Hematopoietic multipotent progenitor cell treated with erythropoietin and hydrocortisone succinate and interleukin-3 and kit ligand, for 8 days (in vitro differentiated cells): ENCODE results near the gene RIMS1.
A peak's percentile ranks its signal among the peaks of the same experiment; 100 is the strongest.

Experiments used
- DNase-seq: peaks from one replicate; pipeline ENCODE4 v3.0.0-alpha.2; 2015

RIMS1 gene

DNA sequence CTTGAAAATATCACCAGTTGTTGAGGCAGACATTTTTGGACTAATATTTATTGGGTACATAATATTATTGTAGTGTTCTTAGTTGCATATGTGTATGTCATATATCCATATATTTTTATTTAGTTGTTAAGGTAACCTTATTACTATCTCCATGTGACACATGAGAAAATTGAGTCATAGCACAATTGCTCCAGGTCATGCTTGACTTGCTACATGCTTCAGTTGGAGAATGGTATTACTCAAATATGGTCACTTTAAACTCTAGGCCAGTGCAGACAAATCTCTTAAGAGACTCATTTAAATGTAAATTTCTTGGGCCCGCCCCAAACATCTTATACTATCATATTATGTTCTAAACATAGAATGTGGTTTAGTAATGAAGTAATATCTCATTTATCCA, 246.1 kb downstream of the RIMS1 start:
- DNase-seq, result no peak

DNA sequence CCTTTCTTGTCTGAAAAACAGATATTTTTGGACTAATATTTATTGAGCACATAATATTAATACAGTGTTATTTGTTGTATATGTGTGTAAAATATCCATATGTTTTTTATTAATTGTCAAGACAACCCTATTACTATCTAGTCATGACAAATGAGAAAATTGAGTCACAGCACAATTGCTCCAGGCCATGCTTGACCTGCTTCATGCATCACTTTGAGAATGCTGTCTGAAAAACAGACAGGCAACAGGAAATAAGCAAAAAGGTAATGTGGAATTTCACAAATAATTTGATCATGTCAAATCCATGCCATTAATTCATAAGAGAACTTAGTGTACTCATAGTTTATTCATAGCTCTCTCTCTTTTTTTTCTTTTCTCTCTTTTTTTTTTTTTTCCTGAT, 246.5 kb downstream of the RIMS1 start:
- DNase-seq, result no peak

DNA sequence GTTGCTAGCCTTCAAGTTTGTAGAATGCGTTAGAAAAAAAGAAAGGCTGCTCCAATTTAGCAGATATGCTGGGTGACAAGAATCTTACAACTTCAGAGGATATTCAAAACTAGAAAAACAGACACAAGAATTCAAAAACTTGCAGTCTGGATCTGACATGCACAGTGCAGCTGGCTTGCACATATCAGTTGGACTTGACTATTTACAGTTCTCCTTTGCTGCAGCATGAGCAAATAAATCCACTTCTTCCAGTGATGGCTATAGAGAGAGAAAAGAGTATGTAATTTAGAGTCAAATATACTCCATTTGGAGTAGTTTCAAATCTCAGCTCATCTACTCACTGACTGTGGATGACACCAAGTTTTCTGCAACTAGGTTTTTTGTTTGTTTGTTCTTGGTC, 247.0 kb downstream of the RIMS1 start:
- no peak for DNase-seq

DNA sequence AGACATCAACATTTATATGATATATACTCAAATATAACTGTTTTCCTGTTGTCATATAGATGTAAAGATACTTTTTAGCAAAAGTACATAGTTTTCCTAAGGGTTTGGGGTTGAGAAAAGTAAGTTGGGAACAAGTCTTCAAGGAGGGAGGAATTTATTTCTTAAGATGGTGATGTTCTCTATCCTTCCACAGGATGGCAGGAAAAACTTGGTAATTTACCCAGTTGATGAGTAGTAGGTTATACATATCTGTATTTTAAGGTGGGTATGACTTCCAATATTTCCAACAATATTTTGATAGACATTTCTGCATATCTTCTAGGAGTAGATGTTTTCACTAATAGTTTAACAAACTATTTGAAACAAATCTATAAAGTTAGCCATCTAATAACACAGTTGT, 254.4 kb downstream of the RIMS1 start:
- DNase-seq, result no peak

DNA sequence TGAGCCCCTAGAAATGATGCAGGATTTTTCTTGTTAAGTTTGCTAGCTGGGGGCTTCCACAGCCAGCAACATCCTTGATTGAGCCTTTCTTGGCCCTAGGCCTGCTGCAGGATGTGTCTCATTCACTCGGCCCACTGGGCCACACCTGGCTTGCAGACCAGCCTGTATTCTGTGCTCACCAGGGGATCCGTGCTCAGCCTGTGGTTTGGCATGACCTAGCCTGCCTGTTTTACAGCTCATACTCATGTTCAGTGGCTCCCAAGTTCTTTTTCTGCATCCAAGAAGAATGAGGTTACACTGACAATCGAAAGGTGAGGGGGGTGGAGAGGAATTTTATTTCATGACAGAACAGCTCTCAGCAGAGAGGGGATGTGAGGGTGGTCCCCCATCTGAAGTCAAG, 263.4 kb downstream of the RIMS1 start:
- no peak for DNase-seq

DNA sequence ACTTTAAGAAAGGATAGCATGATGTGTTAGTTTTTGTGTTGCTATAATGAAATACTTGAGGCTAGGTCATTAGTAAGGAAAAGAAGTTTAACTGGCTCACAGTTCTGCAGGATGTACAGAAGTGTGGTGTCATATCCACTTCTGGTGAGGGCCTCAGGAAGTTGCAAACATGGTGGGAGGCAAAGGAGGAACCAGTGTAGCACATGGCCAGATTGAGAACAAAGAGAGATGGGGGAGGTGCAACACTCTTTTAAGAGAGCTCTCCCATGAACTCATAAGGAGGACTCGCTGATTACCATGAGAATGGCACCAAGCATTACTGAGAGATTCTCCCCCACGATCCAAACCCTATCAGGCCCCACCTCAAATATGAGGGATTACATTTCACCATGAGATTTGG, 265.4 kb downstream of the RIMS1 start:
- DNase-seq, result no peak

DNA sequence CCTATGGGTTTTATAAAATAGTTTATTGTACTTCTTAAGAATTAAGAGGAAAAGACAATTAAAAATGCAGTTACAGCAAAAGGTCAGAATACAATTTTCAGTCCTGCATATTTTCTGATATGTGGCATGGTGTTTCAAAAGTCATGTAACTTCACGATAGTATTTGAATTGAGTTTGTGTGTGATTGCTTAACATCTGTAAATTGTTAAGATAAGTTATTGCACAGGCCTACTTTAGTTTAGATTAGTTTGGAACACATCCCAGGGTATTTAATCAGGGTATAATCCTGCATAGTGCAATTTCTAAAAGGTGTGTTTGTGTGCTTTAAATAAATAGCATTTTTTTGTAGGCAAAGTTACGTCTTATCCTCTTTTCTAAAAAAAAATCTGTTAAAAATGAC, 289.6 kb downstream of the RIMS1 start:
- DNase-seq, result no peak

DNA sequence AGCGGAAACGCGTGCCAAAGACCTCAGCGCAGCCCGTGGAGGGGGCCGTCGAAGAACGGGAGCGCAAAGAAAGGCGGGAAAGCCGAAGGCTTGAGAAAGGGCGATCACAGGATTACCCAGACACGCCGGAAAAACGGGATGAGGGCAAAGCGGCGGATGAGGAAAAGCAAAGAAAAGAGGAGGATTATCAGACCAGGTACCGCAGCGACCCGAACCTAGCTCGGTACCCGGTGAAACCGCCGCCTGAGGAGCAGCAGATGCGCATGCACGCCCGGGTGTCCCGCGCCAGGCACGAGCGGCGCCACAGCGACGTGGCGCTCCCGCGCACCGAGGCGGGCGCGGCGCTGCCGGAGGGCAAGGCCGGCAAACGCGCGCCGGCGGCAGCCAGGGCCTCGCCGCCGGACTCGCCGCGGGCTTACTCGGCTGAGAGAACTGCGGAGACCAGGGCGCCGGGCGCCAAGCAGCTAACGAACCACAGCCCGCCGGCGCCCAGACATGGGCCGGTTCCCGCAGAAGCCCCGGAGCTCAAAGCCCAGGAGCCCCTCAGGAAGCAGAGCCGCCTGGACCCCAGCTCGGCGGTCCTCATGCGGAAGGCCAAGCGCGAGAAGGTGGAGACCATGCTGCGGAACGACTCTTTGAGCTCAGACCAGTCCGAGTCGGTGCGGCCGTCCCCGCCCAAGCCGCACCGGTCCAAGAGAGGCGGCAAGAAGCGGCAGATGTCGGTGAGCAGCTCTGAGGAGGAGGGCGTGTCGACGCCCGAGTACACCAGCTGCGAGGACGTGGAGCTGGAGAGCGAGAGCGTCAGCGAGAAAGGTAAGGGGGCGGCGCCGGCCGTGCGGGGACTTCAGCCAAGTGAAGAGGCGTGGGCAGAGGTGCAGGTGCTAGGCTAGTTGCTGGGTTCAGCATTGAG, 296.2 kb downstream of the RIMS1 start:
- DNase-seq, result no peak

DNA sequence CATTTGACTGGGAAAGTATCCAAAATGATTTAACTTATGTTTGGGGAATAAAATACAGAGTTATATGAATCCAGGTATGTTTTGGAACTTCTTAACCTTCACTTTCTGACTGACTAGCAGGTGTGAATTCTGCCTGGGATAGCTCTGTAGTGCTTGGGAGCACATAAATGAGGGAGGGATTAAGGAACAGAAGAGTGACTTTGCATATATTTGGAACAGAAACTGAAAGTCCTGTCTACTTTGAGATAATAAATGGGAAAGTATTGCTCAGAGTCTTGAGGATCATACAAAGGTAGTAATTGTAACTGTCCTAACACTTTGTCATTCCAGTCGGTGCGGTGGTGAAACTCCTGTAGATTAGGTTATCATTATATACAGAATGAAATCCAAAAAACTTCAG, 317.6 kb downstream of the RIMS1 start:
- no peak for DNase-seq

DNA sequence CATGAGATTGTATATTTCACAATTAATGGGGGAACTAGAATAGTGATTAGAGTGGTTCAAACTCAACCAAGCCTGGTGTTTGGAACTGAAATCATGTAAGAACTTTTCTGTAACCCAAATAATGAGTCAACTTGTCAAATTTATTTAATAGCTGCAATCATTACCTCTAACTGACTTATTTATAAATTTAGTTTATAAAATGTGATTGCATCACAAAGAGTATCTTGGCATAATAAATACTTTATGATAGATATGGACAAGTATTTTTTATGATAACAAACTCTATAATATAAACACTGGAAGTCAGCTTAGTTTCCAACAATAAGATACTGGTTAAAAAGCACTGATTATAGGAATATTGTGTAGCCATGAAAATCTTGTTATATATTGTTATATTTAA, 319.1 kb downstream of the RIMS1 start:
- DNase-seq, result no peak

DNA sequence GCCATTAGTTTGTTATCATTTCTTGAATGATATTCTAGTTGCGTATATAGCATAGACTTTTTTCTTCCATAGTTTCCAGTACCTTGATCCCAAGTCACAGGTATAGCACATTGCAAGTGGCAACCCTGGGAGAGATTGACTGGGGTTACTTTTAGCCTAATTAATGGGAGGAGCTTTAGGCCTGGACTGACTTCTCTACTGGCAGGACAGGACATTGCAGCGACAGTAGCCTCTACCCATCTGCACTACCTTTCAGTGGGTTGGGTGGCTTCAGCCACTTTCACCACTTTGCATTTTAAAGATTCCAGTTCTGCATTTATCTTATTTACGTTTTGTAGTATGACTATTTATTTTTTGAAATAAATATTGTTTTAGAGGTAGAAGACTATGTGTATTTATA, 320.3 kb downstream of the RIMS1 start:
- no peak for DNase-seq

DNA sequence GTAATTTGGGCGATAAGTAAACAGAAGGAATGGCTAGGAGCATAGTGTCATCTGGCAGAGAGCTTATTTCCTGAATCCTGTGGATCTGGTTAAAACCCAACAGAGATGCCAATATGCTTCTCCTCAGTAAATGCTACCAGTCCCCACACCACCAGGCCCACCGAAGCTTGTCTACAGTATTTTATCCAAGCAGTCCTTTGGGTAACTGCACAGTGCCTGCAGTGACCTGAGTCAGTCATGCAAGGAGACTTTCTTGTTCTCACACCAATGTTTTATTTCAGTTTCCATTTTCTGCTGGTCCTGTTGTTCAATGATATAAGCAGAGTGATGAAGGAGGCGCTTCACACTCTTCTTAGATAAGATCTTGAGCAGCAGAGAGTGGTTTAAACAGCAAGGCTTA, 326.3 kb downstream of the RIMS1 start:
- no peak for DNase-seq

DNA sequence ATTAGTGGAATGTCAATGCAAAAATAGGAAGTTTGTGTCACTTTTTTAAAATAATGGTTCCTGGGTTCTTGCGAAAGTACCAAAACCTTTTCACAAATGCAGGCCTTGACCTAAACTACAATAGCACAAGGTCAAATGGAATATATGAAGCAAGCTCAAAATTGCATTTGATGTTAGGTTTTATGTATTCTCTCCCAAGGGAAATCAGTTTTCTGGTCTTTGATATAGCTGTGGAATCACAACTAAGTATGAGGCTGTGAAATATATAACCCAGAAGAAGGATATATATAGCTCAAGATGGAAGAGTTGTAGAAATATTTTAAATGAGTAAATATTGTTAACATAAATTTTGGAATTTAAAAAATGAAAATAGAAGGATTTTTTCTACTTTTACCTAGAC, 327.3 kb downstream of the RIMS1 start:
- no peak for DNase-seq

DNA sequence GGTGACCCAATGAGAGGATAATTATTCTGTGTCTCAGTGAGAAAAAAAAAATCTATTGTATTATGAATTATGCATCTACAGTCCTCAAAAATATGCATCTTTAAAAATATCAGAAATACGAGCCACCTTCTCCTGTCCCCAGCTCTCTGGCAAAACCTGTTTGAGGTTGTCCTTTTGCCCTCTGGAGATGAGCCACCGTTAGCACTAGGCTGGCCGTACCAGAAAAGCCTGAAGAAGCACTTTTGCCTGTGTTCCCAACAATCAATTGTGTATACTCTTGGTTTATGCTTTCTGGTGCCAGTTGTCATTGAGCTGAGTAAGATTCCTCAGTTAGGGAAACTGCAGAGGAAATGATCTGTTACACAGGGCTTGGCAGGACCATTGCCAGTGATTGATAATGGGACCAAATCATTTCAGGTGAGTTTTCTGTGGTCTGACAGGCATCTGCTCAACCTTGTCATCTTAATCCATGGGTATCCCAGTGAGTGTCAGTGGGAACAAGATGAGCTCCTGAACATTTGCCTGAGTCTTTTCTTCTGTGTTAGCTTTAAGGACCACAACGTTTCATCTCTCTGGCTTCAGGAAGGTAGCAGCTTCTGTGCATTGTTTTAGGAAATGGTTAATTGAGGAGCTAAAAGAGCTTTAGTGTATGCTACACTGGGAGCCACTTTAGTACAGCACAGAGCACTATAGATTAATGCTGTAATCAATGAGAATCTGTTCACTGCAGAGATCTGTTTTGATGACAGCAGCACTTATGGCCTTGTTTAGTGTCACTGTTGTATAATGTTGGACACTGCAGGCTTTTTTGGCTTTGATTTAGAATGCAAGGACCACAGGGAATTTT, 330.1 kb downstream of the RIMS1 start:
- DNase-seq, result no peak

DNA sequence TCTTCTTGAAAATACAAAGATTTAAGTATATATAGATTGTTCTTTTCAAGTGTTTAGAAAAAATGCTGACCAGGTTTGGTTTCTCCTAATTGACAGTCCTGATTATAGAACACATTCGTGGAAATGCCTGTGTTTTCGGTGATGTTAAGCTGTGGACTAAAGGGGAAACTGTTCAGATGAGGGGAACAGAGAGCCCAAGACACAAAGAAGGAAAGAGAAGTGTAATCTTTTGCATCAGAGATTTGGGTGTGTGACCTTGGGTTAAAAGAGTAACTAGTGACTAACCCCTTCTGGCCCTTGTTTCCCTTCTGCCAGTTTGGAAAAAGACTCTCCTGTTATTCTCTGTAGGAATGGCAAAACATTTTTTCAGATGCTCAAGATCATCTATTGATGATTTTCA, 331.3 kb downstream of the RIMS1 start:
- no peak for DNase-seq

DNA sequence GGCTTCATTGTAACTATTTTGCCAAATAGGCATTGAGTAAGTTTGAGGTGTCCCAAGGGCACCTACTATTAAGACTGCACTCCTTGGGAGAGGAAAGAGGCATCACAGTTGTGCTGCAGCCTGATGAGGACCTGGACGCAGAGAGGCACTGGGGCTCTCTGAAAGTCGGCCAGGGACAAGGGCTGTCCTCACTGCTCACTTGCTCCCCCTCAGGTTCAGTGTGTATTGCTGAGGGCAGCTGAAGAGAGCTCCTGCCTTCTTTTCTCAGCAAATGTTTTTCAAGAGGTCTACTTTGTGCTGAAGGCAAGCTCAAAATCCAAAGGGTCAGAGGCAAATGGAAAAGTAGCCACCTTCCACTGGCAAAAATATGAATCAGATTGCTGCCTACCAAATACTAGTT, 331.8 kb downstream of the RIMS1 start:
- DNase-seq, result peak; percentile 3

DNA sequence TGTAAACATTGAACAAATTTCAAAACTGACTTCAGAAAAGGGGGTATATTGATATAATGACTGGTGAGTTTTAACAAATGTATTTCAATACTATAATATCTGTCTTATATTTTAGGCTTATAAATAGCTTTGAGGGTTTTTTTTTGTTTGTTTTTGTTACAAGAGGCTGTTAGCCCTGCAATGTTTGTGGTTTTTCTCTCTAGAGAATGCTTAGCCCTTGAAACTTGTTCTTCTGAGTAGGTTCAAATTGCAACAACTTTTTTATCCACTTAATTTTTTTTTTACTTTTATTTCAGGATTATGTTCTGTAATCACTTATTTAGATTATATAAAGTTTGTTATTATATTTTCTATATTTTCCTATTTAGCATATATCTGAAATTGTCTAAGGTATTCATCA, 333.2 kb downstream of the RIMS1 start:
- DNase-seq, result no peak

DNA sequence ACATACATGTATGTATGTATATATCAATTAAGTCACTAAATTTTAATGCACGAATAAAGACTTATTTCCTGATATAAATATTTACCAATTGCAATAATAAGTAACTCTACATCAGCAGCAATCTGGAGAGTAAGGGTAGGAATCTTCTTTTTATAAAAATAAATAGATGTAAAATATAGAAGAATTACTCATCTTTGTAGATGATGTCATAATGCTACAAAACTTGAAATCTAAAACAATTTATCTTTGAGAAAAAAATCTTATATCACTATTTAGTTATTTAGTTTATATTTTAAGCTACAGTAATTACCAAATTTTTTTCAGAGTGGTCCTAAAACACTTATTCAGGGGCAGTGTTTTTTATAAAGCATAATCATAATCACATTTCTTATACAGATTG, 351.7 kb downstream of the RIMS1 start:
- no peak for DNase-seq

DNA sequence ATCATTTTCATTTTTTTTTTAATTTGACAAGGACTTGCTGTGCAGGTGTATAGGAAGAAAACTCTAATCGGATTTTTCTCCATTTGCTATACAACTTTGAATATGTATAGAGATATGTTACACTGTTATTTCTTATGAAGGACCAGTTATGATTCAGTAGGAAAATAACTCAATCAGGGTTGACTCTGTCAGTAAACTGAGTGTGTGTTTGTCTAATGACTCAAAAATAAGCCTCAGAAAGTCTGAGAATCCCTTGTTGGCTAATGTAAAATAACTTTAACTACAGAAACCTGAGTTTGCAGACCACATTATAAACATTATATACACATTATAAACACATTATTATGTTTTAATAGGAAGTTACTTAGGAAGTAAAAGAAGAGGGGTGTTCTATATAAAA, 352.6 kb downstream of the RIMS1 start:
- no peak for DNase-seq

DNA sequence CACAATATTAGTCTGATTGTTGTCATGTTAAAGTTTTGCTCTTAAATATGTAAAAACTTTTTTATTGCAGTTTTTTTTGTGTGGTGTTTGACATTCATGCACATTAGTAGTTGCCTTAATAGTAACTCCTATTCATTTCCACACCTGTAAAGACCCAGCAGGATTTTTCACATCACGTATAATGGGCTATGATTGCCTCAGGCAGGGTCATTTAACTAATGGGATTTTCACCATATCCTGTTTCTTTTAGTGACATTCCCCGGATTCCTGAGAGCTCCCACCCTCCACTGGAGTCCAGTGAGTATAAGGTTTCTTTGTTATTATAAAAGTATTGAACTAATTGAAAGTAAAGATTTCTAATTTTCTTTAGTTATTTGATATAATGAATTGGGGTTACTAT, 359.2 kb downstream of the RIMS1 start:
- no peak for DNase-seq

DNA sequence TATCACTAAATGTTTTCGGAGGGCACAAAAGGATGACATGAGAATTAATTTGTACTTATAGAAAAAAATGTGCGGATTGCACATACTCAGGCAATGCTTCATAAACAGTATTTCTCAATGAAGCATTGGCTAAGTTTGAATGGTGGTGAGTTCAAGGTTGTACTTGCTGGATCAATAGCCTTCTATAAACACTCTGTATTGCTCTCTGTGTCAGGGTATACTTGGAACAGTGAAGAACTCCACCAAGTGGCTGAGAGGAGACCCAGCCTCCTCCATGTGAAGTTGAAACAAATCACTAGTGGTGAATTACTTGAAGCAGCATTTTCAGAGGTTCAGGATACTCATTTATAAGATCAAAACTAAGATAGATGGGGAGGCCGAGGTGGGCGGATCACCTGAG, 360.6 kb downstream of the RIMS1 start:
- DNase-seq, result no peak

DNA sequence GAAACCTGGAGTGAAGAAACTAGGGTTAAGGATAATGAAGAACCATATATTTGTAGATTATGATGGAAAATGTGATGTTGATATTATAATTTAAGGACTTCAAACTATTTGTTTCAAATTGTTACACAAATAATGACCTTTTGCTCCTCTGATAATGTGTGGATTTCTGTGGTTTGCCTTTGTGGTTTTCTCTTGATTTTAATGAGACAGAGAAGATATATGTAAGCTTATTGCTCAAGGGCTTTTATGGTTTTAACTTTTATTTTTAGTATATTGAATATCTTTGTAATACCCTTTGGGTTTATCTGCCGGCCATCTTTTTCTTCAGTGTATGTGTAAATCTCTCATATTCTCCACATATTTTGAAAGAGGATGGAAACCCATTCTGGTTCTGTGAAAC, 362.3 kb downstream of the RIMS1 start:
- no peak for DNase-seq

DNA sequence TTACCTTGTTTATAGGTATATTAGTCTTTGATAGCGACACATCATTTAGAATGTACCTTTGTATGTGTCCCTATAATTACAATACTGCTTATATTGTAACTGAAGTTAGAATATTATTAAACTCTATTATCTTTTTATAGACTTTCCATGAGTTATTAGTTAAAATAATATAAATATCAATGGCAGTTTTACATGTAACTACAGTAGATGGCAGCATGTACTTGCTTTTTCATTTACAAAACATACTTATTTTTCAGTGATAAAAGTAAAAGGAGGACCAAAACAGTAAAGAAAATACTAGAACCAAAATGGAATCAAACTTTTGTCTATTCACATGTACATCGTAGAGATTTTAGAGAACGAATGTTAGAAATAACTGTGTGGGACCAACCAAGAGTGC, 364.3 kb downstream of the RIMS1 start:
- DNase-seq, result no peak

DNA sequence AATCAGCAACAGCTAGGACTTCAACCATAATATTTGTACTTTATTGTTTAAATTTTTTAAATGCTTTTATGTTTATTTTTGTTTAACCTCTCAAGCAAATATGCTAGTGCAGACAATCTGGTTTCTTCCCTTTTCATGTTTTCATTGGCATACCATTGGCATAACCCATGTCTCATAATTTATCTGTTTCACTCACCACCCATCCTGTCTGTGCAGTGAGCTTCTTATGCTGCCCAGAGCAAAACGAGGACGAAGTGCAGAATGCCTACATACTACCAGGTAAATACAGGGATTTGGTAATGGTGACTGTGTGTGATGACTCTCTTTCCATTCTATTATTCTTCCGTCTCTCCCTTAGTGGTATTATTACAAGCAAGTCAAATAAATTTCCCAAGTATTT, 374.1 kb downstream of the RIMS1 start:
- DNase-seq, result no peak
